SK-N-SH (cell line): ENCODE results near the gene ZSWIM8. TPM values are rescaled to one million over a fixed set of nuclear protein-coding genes. Genes with fewer than 3 reads are reported as not detected.

Experiments used
- CTCF ChIA-PET: fragments of 300-600, 350-600 bp; formaldehyde crosslinking; extraction: SDS; loops from one replicate; lab custom pipeline; 2021; lab: Yijun Ruan, JAX
- POLR2A ChIA-PET: fragments of 350-600 bp; sonication (Branson Sonifier 250); formaldehyde crosslinking; extraction: SDS; loops from one replicate; lab custom pipeline; 2020; ENCODE audit warnings: antibody characterized with exemption, inconsistent platforms; lab: Yijun Ruan, JAX
- DNase-seq: peaks from one replicate; pipeline ENCODE4 v3.0.0; 2012
- H2AFZ ChIP-seq: fragments of 200-600 bp; sonication (generic); 2 replicates; pipeline ENCODE4 v1.8.1; 2016; ENCODE audit warnings: antibody characterized with exemption, mild to moderate bottlenecking, low read depth
- H3F3A ChIP-seq: fragments of 200-600 bp; sonication (generic); replicated peaks from 2 replicates; pipeline ENCODE3; 2016; ENCODE audit warnings: antibody characterized with exemption, mild to moderate bottlenecking; ENCODE audit not compliant: insufficient read depth
- H3K27ac ChIP-seq, 2 experiments: fragments of 200-500 bp in 1 of 2; fragments of 200-600 bp in 1 of 2; sonication (Bioruptor generic) in 1 of 2; sonication (generic), shearing (Covaris generic) in 1 of 2; 2 replicates each; pipeline versions ENCODE4 v1.5.1 to v1.6.1; 2014 to 2016; ENCODE audit warnings: low read depth in 2 of 2, inconsistent platforms in 1 of 2, low read length in 1 of 2, mild to moderate bottlenecking in 1 of 2, mixed read lengths in 1 of 2
- H3K27me3 ChIP-seq: fragments of 200-600 bp; sonication (generic), shearing (Covaris generic); 2 replicates; pipeline ENCODE4 v1.6.1; 2016; ENCODE audit warnings: mixed run types; ENCODE audit not compliant: insufficient read depth
- H3K36me3 ChIP-seq, 2 experiments: fragments of 200-500 bp in 1 of 2; fragments of 200-600 bp in 1 of 2; sonication (Bioruptor generic) in 1 of 2; sonication (generic) in 1 of 2; replicated peaks in 1 of 2; 2 replicates each; pipeline versions ENCODE3 to v1.5.1; 2014 to 2016; ENCODE audit warnings: low read length in 1 of 2, mild to moderate bottlenecking in 1 of 2; ENCODE audit not compliant: insufficient read depth in 2 of 2, control insufficient read depth in 1 of 2
- H3K4me1 ChIP-seq, 2 experiments: fragments of 200-500 bp in 1 of 2; fragments of 200-600 bp in 1 of 2; sonication (Bioruptor generic) in 1 of 2; sonication (generic), shearing (Covaris generic) in 1 of 2; 2 replicates each; pipeline versions ENCODE4 v1.5.1 to v1.6.1; 2014 to 2016; ENCODE audit warnings: low read depth in 1 of 2, low read length in 1 of 2, mixed run types in 1 of 2; ENCODE audit not compliant: insufficient read depth in 2 of 2, control insufficient read depth in 1 of 2
- H3K4me2 ChIP-seq: fragments of 200-600 bp; sonication (generic), shearing (Covaris generic); 2 replicates; pipeline ENCODE4 v1.6.1; 2017; ENCODE audit warnings: mixed run types
- H3K4me3 ChIP-seq, 2 experiments: fragments of 200-500 bp in 1 of 2; fragments of 200-600 bp in 1 of 2; sonication (Bioruptor generic) in 1 of 2; sonication (generic), shearing (Covaris generic) in 1 of 2; 2 replicates each; pipeline versions ENCODE4 v1.5.1 to v1.8.1; 2014 to 2016; ENCODE audit warnings: low read depth in 2 of 2, inconsistent platforms in 1 of 2, low read length in 1 of 2, mild to moderate bottlenecking in 1 of 2, mixed read lengths in 1 of 2, moderate library complexity in 1 of 2
- H3K79me2 ChIP-seq: fragments of 200-600 bp; sonication (generic); 2 replicates; pipeline ENCODE4 v1.8.1; 2017; ENCODE audit warnings: mild to moderate bottlenecking; ENCODE audit not compliant: insufficient read depth
- H3K9ac ChIP-seq: fragments of 200-600 bp; sonication (generic); 2 replicates; pipeline ENCODE4 v1.6.1; 2017; ENCODE audit warnings: mixed run types
- H3K9me2 ChIP-seq: fragments of 200-600 bp; sonication (generic); 2 replicates; pipeline ENCODE4 v1.6.1; 2017; ENCODE audit warnings: mixed run types
- H3K9me3 ChIP-seq: fragments of 200-600 bp; sonication (generic); 2 replicates; pipeline ENCODE4 v1.6.1; 2017; ENCODE audit warnings: mixed run types, mild to moderate bottlenecking, moderate library complexity
- H4K20me1 ChIP-seq: fragments of 200-600 bp; sonication (generic); 2 replicates; pipeline ENCODE4 v1.6.1; 2017; ENCODE audit warnings: mild to moderate bottlenecking, mixed run types; ENCODE audit not compliant: insufficient read depth
- ELF1 ChIP-seq: IDR thresholded peaks from 2 replicates; pipeline ENCODE4 v1.4.0; 2012
- EP300 ChIP-seq, 2 experiments: IDR thresholded peaks; 2 replicates each; pipeline versions ENCODE4 v1.4.0 to v1.6.1; 2012; ENCODE audit warnings: borderline replicate concordance in 1 of 2, low read depth in 1 of 2, low read length in 1 of 2
- GATA2 ChIP-seq: sonication (generic); formaldehyde crosslinking; IDR thresholded peaks from 2 replicates; pipeline ENCODE4 v1.5.0; 2020; ENCODE audit warnings: mild to moderate bottlenecking, missing genetic modification reagents
- JUND ChIP-seq: IDR thresholded peaks from 2 replicates; pipeline ENCODE4 v1.4.0; 2012
- MXI1 ChIP-seq: IDR thresholded peaks from 2 replicates; pipeline ENCODE4 v1.6.1; 2012; ENCODE audit warnings: mild to moderate bottlenecking, low read depth, low read length, improper control_type of control experiment
- NRF1 ChIP-seq: IDR thresholded peaks from 2 replicates; pipeline ENCODE4 v1.6.1; 2012; ENCODE audit warnings: low read depth, mild to moderate bottlenecking, low read length
- RCOR1 ChIP-seq: fragments of 150-350 bp; IDR thresholded peaks from 2 replicates; pipeline ENCODE4 v1.6.1; 2017; ENCODE audit warnings: antibody characterized with exemption, low read length
- REST ChIP-seq: IDR thresholded peaks from 2 replicates; pipeline ENCODE4 v1.6.1; 2012; ENCODE audit warnings: mild to moderate bottlenecking, low read depth, low read length, moderate library complexity
- SIN3A ChIP-seq: IDR thresholded peaks from 2 replicates; pipeline ENCODE4 v1.6.1; 2012; ENCODE audit warnings: low read depth, mild to moderate bottlenecking, low read length, moderate library complexity, borderline replicate concordance
- USF2 ChIP-seq: fragments of 150-350 bp; IDR thresholded peaks from 2 replicates; pipeline ENCODE4 v1.6.1; 2017; ENCODE audit warnings: antibody characterized with exemption, low read length, low read depth, borderline replicate concordance
- WGBS: methylation state at CpG from one replicate; pipeline ENCODE4 v1.1.6; 2017; ENCODE audit warnings: low lambda C conversion rate; 5-methylcytosine and 5-hydroxymethylcytosine counted together
- polyA plus RNA-seq, 3 experiments: library from polyadenylated mRNA; depleted of rRNA; stranded (reverse); fragments of >200 nt; gene quantifications; 2 replicates each; pipeline ENCODE4 v1.2.3, GENCODE V29; 2012

ZSWIM8 gene
- polyA plus RNA-seq, 1 of the 3 experiments (the other 2 are of a cell fraction), result 97.3 TPM

GRCh38 chr10:73782749-73783085 lies 2.7 kb upstream of the ZSWIM8 start (continued):
- no peak for TF ChIP-seq REST
- no peak for TF ChIP-seq JUND
- TF ChIP-seq GATA2 (CRISPR knock-in tag), result no peak
- no peak for TF ChIP-seq USF2
- TF ChIP-seq ELF1, result no peak
- TF ChIP-seq, all 33 proteins: peak for 0

GRCh38 chr10:73785721-73786511 lies 510 bp downstream of the ZSWIM8 start:
- WGBS, result 6% methylated on average over 6 of the region's 54 CpGs
- Histone ChIP-seq H3K4me2 (peak overlapping the region; percentile 97), H3K4me3 (peak overlapping the region; percentile 93 to 98), H2AFZ (no peak overlapping the region; the same call in 1 of the 2 replicates), H3K79me2 (peaks cover 78% of the 10 kb centered on the region), H3K9me2 (no peaks in the 10 kb centered on the region), H4K20me1 (peaks cover 26% of the 10 kb centered on the region), H3K4me1 (peaks cover 0 to 22% of the 10 kb centered on the region in 2 experiments; a peak in 3 of 4 replicates), H3K9ac (peak overlapping the region; percentile 86), H3F3A (peaks cover 9% of the 10 kb centered on the region), H3K36me3 (peaks cover 7 to 22% of the 10 kb centered on the region in 2 experiments), H3K27me3 (no peaks in the 10 kb centered on the region), H3K9me3 (no peaks in the 10 kb centered on the region), H3K27ac (peak overlapping the region; percentile 83 to 95)
- TF ChIP-seq NRF1 (peak; percentile 43; the same call in 1 of the 2 replicates), RCOR1 (no peak), REST (peak; percentile 91), EP300 (IDR thresholded peaks at IDR 0.05; ENCODE audit: borderline replicate concordance in 1 of 2, low read depth in 1 of 2, low read length in 1 of 2) (no peak), MXI1 (peak; percentile 13; the same call in 1 of the 2 replicates), SIN3A (peak; percentile 77; the same call in 1 of the 2 replicates)
- ChIA-PET POLR2A (interaction anchor here (0.9 to 4.0 kb wide), 6 partner anchors 11 to 42 kb away, joined by 3 to 22 read pairs (median 4); partner anchors contain the start of gene SEC24C), CTCF (interaction anchor here (0.8 to 2.1 kb wide), 6 partner anchors 13 to 89 kb away, joined by 3 to 8 read pairs (median 4); partner anchors contain the start of gene CAMK2G)
- peak; percentile 59 for DNase-seq
